ENCODE measurements around the gene KCNB1. TPM values are rescaled to one million over a fixed set of nuclear protein-coding genes. Genes with fewer than 3 reads are reported as not detected.

The KCNB1 gene
- total and polyA plus RNA-seq, 2 of the 4 experiments (the other 2 are of a cell fraction) = 0.05 TPM; not detected in 1

DNA sequence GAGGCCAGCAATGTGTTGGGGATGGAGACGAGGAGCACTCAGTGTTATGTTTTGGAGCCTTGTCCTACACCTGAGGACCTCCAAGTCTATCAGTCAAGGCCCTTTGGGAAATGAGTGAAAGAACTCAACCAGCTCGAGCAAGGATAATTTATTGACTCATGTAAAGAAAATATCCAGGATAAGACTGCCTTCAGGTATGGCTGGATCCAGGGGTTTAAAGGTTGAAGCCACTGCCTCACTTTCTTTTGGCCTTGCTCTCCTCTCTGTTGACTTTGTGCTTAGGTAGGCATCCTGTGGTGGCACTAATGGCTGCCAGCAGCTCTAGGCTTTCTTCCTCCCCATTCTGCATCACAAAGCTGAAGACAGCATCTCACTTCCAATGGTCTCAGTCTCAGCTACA, 138.3 kb downstream of the KCNB1 start:
- Histone ChIP-seq H2BK15ac (ENCODE audit: low read depth, low read length) (no peak overlapping the region; the same call in 2 of the 3 replicates), H4K91ac (ENCODE audit: insufficient read depth, low read depth, low read length) (no peak overlapping the region), H3K4ac (ENCODE audit: low read depth, low read length) (no peak overlapping the region), H3K4me1 (ENCODE audit: control insufficient read depth, insufficient read depth, low read length) (peaks cover 9% of the 10 kb centered on the region; the same call in 1 of the 2 replicates), H4K5ac (ENCODE audit: low read depth, low read length) (no peak overlapping the region), H3K9ac (ENCODE audit: low read depth, low read length) (no peak overlapping the region), H2BK20ac (ENCODE audit: low read depth, low read length) (no peak overlapping the region; the same call in 1 of the 2 replicates), H3K4me2 (ENCODE audit: low read depth, low read length) (no peak overlapping the region), H3K4me3 (ENCODE audit: insufficient read depth, low read depth, low read length) (no peak overlapping the region), H3K79me1 (ENCODE audit: low read depth in 1 of 2, low read length in 2 of 2) (no peaks in the 10 kb centered on the region), H3K27ac (ENCODE audit: insufficient read depth, low read length) (no peak overlapping the region), H2BK120ac (ENCODE audit: low read depth, low read length) (no peak overlapping the region), H2BK5ac (ENCODE audit: low read depth, low read length, poor library complexity, severe bottlenecking) (no peak overlapping the region), H2AK9ac (replicated peaks; ENCODE audit: low read depth, low read length, poor library complexity) (no peak overlapping the region), H2AK5ac (ENCODE audit: low read depth, low read length) (0 out of 2 replicates have a peak overlapping the region, but pooled peaks have one; percentile 53), H4K20me1 (ENCODE audit: insufficient read depth, low read length) (no peaks in the 10 kb centered on the region), H3K18ac (ENCODE audit: low read depth, low read length) (no peak overlapping the region), H4K8ac (ENCODE audit: low read depth in 2 of 2, low read length in 2 of 2) (no peak overlapping the region), H3K9me1 (ENCODE audit: insufficient read depth, low read length) (peaks cover 7% of the 10 kb centered on the region; the same call in 1 of the 2 replicates), H3K23ac (ENCODE audit: low read depth, low read length) (no peak overlapping the region), H3K14ac (replicated peaks; ENCODE audit: low read depth, low read length) (no peak overlapping the region), H3K9me3 (ENCODE audit: control insufficient read depth, insufficient read depth, low read length) (no peaks in the 10 kb centered on the region), H3K36me3 (ENCODE audit: control insufficient read depth, insufficient read depth, low read length) (no peaks in the 10 kb centered on the region), H3K56ac (ENCODE audit: extremely low read depth, insufficient read depth, low read length) (no peak overlapping the region), H2AFZ (replicated peaks; ENCODE audit: low read length, poor library complexity) (no peak overlapping the region), H3K27me3 (ENCODE audit: control insufficient read depth, insufficient read depth, low read length) (peaks cover 4% of the 10 kb centered on the region)
- TF ChIP-seq CEBPB (IDR thresholded peaks at IDR 0.05; ENCODE audit: low read depth, low read length) (no peak), MAFK (IDR thresholded peaks at IDR 0.05; ENCODE audit: low read depth, low read length) (no peak), NFE2L2 (IDR thresholded peaks at IDR 0.05; ENCODE audit: low read depth, low read length) (no peak), SMC3 (IDR thresholded peaks at IDR 0.05; ENCODE audit: low read depth, low read length) (no peak), CHD1 (IDR thresholded peaks at IDR 0.05; ENCODE audit: low read depth, low read length) (no peak), RFX5 (IDR thresholded peaks at IDR 0.05; ENCODE audit: low read depth, low read length) (no peak)
- dilution Hi-C loops (cut with HindIII; ENCODE audit: low sequenced_read_pairs, unreplicated experiment) (no loop called here), in situ Hi-C loops (cut with MboI; ENCODE audit: low sequenced_read_pairs) (loop anchor here (25.0 kb wide), 1 partner anchor 518 kb away; no protein-coding TSS in a partner anchor), intact Hi-C loops (cut with micrococcal nuclease) (no loop called here)
- WGBS, 2 experiments (ENCODE audit: extremely low coverage in 2 of 2, insufficient read length in 1 of 2) = no CpG with 5 or more reads among the region's 2 CpGs
- ATAC-seq (ENCODE audit: low read depth) (no peak), DNase-seq (no peak)
- ChIA-PET CTCF (no interaction called here), POLR2A (ENCODE audit: unreplicated experiment) (no interaction called here)
- BruUV-seq (replicated peaks) = no TSS peak

All from IMR-90 (cell line).